Vagina (tissue), 2 donors: ENCODE measurements around the gene CHMP4B. TPM values are rescaled to one million over a fixed set of nuclear protein-coding genes. Genes with fewer than 3 reads are reported as not detected.

ENCODE experiments used
- DNase-seq, 2 donors: peaks; one replicate each; pipeline ENCODE4 v3.0.0-alpha.2; 2017; ENCODE audit errors: extremely low spot score in 2 of 2
- H3K27ac ChIP-seq: fragments of 200-600 bp; sonication (generic); one replicate; pipeline ENCODE4 v1.5.1; 2019
- H3K27me3 ChIP-seq: fragments of 200-600 bp; sonication (generic); one replicate; pipeline ENCODE4 v1.5.1; 2019
- H3K36me3 ChIP-seq, 2 donors: fragments of 200-600 bp; sonication (generic); one replicate each; pipeline ENCODE4 v1.5.1; 2017 to 2019
- H3K4me1 ChIP-seq: fragments of 200-600 bp; sonication (generic); one replicate; pipeline ENCODE4 v1.5.1; 2019
- H3K4me3 ChIP-seq, 2 donors: fragments of 200-600 bp; sonication (generic); 1 replicate in 1 of 2; 2 replicates in 1 of 2; pipeline ENCODE4 v1.5.1; 2016 to 2019
- H3K9me3 ChIP-seq: fragments of 200-600 bp; sonication (generic); one replicate; pipeline ENCODE4 v1.5.1; 2019
- POLR2A ChIP-seq, 2 donors: fragments of 450-650 bp; IDR thresholded peaks; one replicate each; pipeline ENCODE4 v1.6.1; 2017; ENCODE audit warnings: antibody characterized with exemption in 2 of 2, mild to moderate bottlenecking in 2 of 2, moderate library complexity in 2 of 2
- POLR2AphosphoS5 ChIP-seq, 2 donors: sonication (generic); formaldehyde crosslinking; IDR thresholded peaks; one replicate each; pipeline ENCODE4 v1.9.0; 2017; ENCODE audit warnings: antibody characterized with exemption in 2 of 2, mild to moderate bottlenecking in 2 of 2, low read depth in 1 of 2; ENCODE audit not compliant: insufficient read depth in 1 of 2
- intact Hi-C: fragments of 100-400 bp; cut with DNase I; formaldehyde crosslinking; loops from one replicate; pipeline ENCODE4 v1.15.1; 2023
- total RNA-seq: library from RNA; depleted of rRNA; stranded (reverse); fragments of >200 nt; gene quantifications from one replicate; pipeline ENCODE4 v1.2.3, GENCODE V29; 2016
- TF ChIP-seq, protein P1 (sequence below), 3 experiments: fragments of 450-650 bp in 2 of 3; fragments of 200-600 bp in 1 of 3; sonication (generic) in 1 of 3; IDR thresholded peaks; one replicate each; pipeline ENCODE4 v1.5.1; 2017 to 2019; ENCODE audit warnings: antibody characterized with exemption in 3 of 3, mild to moderate bottlenecking in 2 of 3, moderate library complexity in 2 of 3

Gene CHMP4B
- total RNA-seq, 1 donor from 2014 or later: 95.5 TPM

GRCh38 chr20:33864324-33864963 lies 53.3 kb downstream of the CHMP4B start:
- H3K36me3 ChIP-seq: no peaks in the 10 kb centered on the region
- no peaks in the 10 kb centered on the region for H3K9me3 ChIP-seq
- intact Hi-C loops: loop anchor here (5.0 kb wide), 2 partner anchors 208 to 263 kb away; no protein-coding TSS in a partner anchor
- peaks cover 10% of the 10 kb centered on the region for H3K4me1 ChIP-seq
- no peak overlapping the region for H3K4me3 ChIP-seq
- TF ChIP-seq, protein P1, sequence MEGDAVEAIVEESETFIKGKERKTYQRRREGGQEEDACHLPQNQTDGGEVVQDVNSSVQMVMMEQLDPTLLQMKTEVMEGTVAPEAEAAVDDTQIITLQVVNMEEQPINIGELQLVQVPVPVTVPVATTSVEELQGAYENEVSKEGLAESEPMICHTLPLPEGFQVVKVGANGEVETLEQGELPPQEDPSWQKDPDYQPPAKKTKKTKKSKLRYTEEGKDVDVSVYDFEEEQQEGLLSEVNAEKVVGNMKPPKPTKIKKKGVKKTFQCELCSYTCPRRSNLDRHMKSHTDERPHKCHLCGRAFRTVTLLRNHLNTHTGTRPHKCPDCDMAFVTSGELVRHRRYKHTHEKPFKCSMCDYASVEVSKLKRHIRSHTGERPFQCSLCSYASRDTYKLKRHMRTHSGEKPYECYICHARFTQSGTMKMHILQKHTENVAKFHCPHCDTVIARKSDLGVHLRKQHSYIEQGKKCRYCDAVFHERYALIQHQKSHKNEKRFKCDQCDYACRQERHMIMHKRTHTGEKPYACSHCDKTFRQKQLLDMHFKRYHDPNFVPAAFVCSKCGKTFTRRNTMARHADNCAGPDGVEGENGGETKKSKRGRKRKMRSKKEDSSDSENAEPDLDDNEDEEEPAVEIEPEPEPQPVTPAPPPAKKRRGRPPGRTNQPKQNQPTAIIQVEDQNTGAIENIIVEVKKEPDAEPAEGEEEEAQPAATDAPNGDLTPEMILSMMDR (IDR thresholded peaks at IDR 0.05): no peak
- no peak for DNase-seq
- H3K27ac ChIP-seq: no peak overlapping the region
- H3K27me3 ChIP-seq: no peaks in the 10 kb centered on the region

GRCh38 chr20:33865761-33866370 lies 54.7 kb downstream of the CHMP4B start:
- Histone ChIP-seq H3K27ac (no peak overlapping the region), H3K4me3 (no peak overlapping the region), H3K4me1 (peaks cover 5% of the 10 kb centered on the region), H3K36me3 (no peaks in the 10 kb centered on the region), H3K9me3 (no peaks in the 10 kb centered on the region), H3K27me3 (no peaks in the 10 kb centered on the region)
- intact Hi-C loops: no loop called here
- TF ChIP-seq, protein P1 (IDR thresholded peaks at IDR 0.05): no peak
- TF ChIP-seq POLR2A (IDR thresholded peaks at IDR 0.05): no peak
- TF ChIP-seq POLR2AphosphoS5 (IDR thresholded peaks at IDR 0.05; ENCODE audit: insufficient read depth in 1 of 2, low read depth in 1 of 2): no peak
- no peak for DNase-seq

DNA sequence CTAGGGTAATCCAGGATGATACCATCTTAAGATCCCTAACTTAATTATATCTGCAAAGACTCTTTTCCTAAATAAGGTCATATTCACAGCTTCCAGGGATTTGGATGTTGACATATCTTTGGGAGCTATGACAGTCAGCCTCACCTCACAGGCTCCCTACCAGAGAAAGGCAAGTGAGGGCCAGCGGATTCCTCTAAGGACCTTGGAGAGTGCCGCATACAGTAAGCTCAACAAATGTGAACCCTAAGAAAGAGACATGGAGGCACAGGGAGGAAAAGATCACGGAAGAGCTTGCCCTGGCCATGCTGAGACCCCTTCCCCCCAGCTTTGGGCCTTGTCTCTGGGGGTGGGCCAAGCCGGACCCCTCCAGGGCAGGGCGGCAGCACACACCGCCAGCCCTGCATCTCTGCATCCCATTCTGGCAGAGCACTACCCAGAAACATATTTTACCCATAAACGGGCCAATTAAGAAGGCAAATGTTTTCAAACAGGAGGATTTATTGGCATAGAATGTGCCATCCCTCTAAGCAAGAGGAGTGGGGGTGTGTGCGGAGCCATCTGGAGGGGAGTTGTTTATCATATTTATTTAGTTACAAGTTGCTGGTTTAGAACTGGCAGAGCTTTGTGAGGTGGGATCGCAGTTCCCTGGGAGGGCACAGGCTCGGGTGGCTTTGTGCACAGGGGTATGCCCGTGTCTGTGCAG lies 55.4 kb downstream of the CHMP4B start:
- intact Hi-C loops: no loop called here
- Histone ChIP-seq H3K27me3 (no peaks in the 10 kb centered on the region), H3K27ac (no peak overlapping the region), H3K4me1 (peaks cover 8% of the 10 kb centered on the region), H3K36me3 (no peaks in the 10 kb centered on the region), H3K9me3 (no peaks in the 10 kb centered on the region), H3K4me3 (no peak overlapping the region)
- no peak for DNase-seq
- TF ChIP-seq POLR2A (IDR thresholded peaks at IDR 0.05) (no peak), POLR2AphosphoS5 (IDR thresholded peaks at IDR 0.05; ENCODE audit: insufficient read depth in 1 of 2, low read depth in 1 of 2) (no peak)
- TF ChIP-seq, protein P1 (IDR thresholded peaks at IDR 0.05): no peak

GRCh38 chr20:33868042-33868441 lies 56.9 kb downstream of the CHMP4B start:
- Histone ChIP-seq H3K4me1 (peaks cover 5% of the 10 kb centered on the region), H3K36me3 (no peaks in the 10 kb centered on the region), H3K9me3 (no peaks in the 10 kb centered on the region), H3K4me3 (no peak overlapping the region), H3K27me3 (no peaks in the 10 kb centered on the region), H3K27ac (no peak overlapping the region)
- intact Hi-C loops: no loop called here
- TF ChIP-seq POLR2A (IDR thresholded peaks at IDR 0.05) (no peak), POLR2AphosphoS5 (IDR thresholded peaks at IDR 0.05; ENCODE audit: insufficient read depth in 1 of 2, low read depth in 1 of 2) (no peak)
- TF ChIP-seq, protein P1 (IDR thresholded peaks at IDR 0.05): no peak
- DNase-seq: no peak

DNA sequence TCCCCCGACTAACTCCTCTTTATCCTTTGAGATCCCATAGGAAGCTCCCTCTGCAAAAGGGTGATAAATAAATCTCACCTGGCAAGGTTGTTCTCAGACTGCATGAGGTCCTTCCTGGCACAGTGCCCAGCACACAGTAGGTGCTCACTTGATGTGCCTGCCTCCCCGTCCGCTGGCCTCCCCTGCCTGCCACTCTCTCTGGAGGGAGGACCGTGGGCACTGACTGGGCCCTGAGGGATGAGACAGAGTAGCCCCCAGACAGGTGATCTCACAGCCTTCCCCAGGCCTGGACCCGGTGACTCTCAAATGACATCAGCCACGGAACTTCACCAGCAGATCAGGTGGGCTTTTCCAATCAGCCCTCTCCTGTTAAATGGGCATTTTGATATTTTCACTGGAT lies 57.4 kb downstream of the CHMP4B start:
- Histone ChIP-seq H3K4me1 (peaks cover 5% of the 10 kb centered on the region), H3K27me3 (no peaks in the 10 kb centered on the region), H3K27ac (no peak overlapping the region), H3K9me3 (no peaks in the 10 kb centered on the region), H3K4me3 (no peak overlapping the region), H3K36me3 (no peaks in the 10 kb centered on the region)
- TF ChIP-seq, protein P1 (IDR thresholded peaks at IDR 0.05): no peak
- TF ChIP-seq POLR2AphosphoS5 (IDR thresholded peaks at IDR 0.05; ENCODE audit: insufficient read depth in 1 of 2, low read depth in 1 of 2): no peak
- no peak for TF ChIP-seq POLR2A (IDR thresholded peaks at IDR 0.05)
- DNase-seq: no peak
- intact Hi-C loops: no loop called here
